ACHN (cell line): ENCODE measurements around the gene TSC22D3.

Source experiments
- DNase-seq: peaks from one replicate; pipeline ENCODE4 v3.0.0-alpha.2; 2015
- in situ Hi-C: cut with HindIII; loops from 2 replicates; pipeline ENCODE4 v1.10.0; 2017; ENCODE audit warnings: low sequenced_read_pairs, low pct_ligation_motif_present, low pct_unique_long_range_greater_than_20kb

The TSC22D3 gene

DNA sequence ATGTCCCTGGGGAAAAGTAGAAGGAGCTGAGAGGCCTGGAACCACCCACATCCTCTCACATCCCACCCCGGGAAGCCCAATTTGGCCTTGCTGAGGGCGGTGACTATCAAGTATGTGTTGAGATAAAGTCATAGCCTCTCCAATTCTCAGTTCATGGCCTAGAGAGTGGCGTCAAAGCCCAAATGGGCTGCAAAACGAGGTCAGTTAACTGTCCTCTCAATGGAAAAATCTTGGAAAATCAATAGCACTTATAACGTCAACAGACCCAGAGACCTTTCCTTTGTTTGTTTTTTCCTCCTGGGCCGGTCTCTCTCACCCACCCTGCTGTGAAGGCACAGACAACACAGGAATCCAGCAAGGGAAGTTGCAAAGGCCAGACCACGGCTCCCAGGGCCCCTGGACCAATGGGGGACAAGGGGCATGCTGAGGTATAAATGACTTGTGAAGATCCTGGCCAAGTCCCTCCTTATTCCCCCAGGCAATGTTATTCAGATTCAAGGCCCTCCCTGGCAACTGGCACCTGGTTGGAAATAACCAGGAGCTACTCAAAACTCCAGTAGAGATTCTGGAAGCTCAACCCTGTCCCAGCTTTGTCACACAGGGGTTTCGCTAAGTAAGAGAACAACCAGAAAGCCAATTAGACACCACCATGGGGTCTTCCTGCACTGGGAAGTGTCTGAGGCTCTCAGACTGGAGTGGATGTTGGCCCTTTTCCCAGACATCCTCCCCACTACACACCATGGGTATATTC, 38.6 kb downstream of the TSC22D3 start:
- in situ Hi-C loops: no loop called here
- DNase-seq: no peak

DNA sequence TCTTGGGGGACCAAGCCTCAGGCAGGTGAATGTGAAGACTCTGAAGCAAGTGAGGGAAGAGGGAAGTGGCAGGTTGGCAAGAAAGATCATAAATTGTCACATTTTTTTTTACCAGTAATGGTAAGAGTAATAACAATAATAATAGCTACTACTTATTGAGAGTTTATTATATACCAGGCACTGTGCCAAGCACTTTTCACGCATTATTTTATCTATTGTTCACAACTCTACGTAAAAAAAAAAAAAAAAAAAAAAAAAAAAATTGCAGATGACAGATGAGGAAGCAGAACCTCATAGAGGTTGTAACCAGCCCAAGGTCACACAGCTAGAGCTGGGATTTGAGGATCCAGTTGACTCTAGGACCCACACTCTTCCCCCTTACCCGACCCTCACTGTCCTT, 40.9 kb downstream of the TSC22D3 start:
- in situ Hi-C loops: no loop called here
- DNase-seq: no peak

DNA sequence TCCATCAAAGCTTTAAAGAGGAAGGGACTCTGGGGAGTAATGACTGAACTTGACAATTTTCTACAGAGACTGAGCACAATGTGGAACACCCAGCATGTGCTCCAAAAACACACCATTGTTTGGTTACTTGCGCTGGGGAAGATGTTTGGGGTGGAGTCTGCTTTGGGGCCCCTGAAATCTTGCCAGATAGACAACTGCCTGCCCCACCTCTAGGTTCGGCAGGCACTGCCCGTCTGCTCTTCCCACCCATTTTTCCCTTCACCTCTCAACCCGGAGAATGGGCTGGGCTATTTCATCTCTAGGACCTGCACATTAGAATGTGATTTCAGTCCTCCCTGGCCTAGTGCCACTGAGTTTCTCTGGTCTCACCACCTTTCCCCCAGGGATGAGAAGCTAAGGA, 41.9 kb downstream of the TSC22D3 start:
- DNase-seq: no peak
- in situ Hi-C loops: no loop called here

DNA sequence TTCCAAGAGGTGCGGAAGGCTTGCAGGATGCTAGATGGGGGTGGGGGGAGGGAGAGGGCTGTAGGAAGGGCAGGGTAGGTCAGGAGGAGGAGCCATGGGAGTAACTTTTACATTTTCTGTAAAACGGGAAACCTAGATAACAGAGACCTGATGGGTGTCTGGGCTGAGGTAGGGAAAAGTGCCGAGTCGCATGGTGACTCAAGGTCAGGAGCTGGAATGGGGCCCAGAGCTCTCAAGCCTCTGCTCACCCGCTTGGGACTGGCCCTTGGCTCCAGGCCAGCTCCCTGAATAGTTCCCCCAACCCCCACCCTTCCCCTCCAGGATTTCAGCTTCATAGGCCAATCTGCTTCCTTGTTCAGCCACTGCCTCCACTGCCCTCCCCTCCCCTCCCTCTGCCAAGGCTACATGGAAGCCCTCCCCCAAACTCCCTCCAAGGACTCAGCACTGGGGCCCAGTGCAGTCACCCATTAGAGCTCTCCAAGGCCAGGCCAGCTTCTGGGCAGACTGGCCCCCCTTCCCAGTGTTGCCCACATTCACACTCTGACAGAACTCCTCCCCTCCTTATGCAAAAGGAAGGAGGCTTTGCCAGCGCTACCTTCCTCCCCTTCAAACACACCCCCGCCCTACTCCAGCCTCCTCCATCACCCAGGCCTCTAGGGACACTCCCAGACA, 43.6 kb downstream of the TSC22D3 start:
- DNase-seq: peak; percentile 89
- in situ Hi-C loops: no loop called here

DNA sequence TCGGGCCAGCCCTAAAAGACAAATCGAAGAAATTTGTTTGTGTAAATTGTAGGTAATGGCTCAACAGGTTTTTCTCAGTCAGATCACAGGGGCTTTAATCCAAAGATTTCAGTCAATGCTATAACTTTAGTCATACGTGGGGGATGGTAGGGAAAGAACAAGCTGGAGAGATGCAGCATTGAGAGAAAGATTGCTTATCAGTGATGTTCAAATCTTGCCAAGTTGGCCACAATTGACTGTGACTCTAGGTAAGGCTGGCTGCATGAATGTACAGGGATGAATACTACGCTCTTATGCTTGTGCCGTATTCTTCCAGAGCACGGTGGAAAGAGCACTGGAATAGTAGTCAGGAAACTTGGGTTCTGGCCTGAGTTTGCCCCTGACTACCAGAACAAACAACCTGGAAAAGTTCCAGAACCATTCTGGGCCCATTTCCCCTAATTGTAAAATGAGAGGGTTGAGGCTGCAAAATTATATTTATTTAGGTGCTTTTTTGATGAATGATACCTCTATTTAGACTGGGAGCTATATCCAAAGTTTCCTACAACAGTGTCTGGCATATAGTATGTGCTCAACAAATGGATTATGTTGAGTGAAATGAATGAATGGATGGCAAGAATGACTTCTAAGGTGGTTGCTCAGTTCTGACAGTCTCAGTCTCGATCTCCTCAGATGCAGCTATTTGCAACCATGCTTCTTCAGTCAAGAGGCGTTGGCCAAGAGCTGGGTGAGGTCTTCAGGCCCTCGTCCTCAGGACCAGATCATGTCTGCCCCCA, 44.4 kb downstream of the TSC22D3 start:
- in situ Hi-C loops: no loop called here
- DNase-seq: no peak

- in situ Hi-C loops: no loop called here
- DNase-seq: no peak
Measured at GRCh38 chrX:107730298-107730655, 45.3 kb downstream of the TSC22D3 start.

DNA sequence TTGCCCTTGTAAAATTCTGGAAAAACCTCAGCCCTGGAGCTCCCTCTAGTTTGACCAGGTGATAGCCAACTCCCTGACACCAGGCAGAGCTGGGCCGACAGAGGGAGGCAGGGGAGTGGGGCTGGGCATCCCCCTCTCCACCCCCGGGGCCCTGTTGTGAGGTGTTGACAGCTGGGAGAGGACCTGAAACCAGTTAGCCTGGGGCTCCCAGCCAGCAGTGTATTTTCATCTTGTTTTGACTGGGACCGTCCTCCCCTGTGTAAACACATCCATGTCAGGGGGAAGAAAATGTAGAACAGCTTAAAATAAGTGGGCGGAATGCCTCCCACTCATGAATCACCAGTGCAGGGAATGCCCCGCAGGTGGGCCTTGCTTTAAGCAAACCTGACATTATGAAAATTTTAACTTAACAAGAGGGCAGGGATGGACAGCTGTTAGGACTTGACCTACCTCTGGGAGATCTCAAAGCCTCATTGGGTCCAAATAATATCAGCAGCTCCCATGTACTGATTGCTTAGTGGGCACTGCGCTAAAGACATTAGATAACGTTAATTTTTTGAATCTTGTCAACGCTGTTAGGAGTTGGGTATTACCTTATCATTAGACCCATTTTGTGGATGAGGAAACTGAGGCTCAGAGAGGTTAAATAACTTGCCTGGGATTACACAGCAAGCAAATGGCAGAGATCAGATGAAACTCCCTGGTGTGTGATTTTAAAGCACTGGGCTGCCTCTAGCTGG, 45.9 kb downstream of the TSC22D3 start:
- in situ Hi-C loops: no loop called here
- no peak for DNase-seq

DNA sequence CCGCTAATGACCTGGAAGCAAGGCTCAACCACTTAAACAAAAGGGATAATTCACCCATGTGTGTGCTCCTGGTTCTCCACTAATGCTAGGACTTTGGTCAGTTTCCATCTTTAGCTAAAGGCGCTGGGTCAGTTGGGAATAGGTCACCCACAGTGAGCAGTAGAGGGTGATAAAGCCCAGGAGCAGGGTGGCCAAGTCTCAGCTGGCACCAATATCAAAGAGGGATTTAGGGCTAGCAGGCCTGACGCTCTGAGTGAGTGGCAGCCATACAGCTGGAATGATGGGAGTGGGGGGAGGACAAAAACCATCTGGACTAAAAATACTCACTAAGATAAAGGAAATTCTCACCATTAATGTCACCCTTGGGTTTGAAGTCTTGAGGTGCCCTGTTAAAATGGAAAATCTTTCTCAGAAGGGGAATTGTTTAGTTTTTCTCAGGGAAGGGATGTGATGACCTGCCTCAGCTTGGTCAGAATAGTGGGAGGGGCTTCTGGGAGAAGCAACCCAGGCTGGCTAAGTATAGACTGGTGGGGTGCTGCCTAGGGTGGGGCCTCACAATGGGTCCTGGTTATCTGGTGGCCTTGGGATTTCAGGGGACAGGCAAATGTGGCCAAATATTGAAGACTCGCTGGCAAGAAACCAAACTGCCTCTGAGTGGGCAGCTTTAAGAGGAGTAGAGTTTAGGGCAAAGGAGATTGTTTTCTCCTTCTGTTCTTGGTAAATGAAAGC, 47.1 kb downstream of the TSC22D3 start:
- in situ Hi-C loops: no loop called here
- no peak for DNase-seq

- in situ Hi-C loops: no loop called here
Measured at GRCh38 chrX:107726816-107727534, 48.6 kb downstream of the TSC22D3 start.

GRCh38 chrX:107725761-107726555, 49.6 kb downstream of the TSC22D3 start:
- in situ Hi-C loops: no loop called here
- DNase-seq: no peak

More at GRCh38 chrX:107726816-107727534, 48.6 kb downstream of the TSC22D3 start:
- DNase-seq: no peak

GRCh38 chrX:107724653-107725052, 50.9 kb downstream of the TSC22D3 start:
- DNase-seq: no peak
- in situ Hi-C loops: no loop called here

DNA sequence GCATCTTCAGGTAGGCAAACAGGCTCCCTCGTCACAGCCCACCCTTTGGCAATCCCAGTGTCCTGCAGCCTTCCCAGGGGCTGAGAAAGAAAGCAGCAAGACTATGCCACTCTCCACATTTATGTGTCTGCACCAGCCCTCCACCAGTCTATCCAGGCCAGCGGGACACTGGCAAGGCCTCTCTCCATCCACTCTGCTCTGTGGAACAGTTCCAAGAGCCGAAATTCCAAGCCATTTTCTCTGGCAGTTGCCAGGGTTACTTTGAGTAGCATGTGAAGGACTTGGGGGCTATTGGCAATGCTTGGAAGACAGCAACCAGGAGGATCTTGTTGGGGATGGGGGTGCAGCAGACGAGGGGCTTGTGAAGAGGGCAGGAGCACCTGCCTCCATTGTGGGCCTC, 52.1 kb downstream of the TSC22D3 start:
- DNase-seq: no peak
- in situ Hi-C loops: no loop called here

- no peak for DNase-seq
- in situ Hi-C loops: no loop called here
Measured at GRCh38 chrX:107721966-107722707, 53.5 kb downstream of the TSC22D3 start.

GRCh38 chrX:107721318-107721717, 54.3 kb downstream of the TSC22D3 start:
- DNase-seq: no peak
- in situ Hi-C loops: no loop called here

DNA sequence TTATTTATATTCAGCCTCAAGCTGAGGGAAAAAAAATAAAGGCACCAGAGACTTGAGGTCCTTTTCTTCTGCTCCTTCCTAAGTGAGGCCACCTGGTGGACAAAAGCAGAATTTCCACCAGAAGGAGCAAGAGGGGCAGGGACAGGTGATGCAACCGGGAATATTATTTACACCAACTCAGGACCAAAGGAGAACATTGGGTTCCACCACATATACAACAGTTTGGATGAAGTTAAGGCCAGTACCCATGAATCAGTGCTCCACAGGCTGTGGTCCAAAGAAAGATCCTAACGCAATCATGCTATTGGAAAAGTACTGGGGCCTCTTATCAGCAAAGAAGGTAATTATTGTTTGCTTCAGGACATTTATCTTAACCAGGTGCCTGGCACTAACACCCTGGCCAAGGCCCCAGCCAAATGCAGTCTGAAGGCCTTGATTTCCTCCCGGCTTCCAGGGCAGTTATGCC, 57.4 kb downstream of the TSC22D3 start:
- in situ Hi-C loops: no loop called here
- DNase-seq: peak; percentile 68
